WTC11 (cell line): Measurements from ENCODE around the gene TMX1. TPM values are rescaled to one million over a fixed set of nuclear protein-coding genes. Genes with fewer than 3 reads are reported as not detected.
"Not testable (repeated sequence)": the region's sequence is repeated elsewhere in the genome, so short reads cannot be mapped to it uniquely, and the experiment has no call there.

Experiments
- ATAC-seq: fragments of 200-7000 bp; cut with Tn5 transposase; 2 replicates; pipeline ENCODE4 v1.10.0; 2021; ENCODE audit warnings: mild to moderate bottlenecking, moderate library complexity
- CTCF ChIA-PET: fragments of 300-600 bp; sonication (Branson Sonifier 250); formaldehyde crosslinking; loops from one replicate; lab custom pipeline; 2021; ENCODE audit warnings: antibody characterized with exemption; lab: Charles Lee
- POLR2A ChIA-PET: fragments of 350-600 bp; sonication (Branson Sonifier 250); formaldehyde crosslinking; loops from one replicate; lab custom pipeline; 2021; ENCODE audit warnings: antibody characterized with exemption; lab: Charles Lee
- DNase-seq: peaks from one replicate; pipeline ENCODE4 v3.0.0; 2021; ENCODE audit warnings: low spot score
- H3K27ac Mint-ChIP-seq: 2 replicates; pipeline ENCODE4 v1.8.0; 2021; ENCODE audit warnings: mixed read lengths
- H3K27me3 Mint-ChIP-seq: 2 replicates; pipeline ENCODE4 v1.8.0; 2021; ENCODE audit warnings: low read depth, mild to moderate bottlenecking, moderate library complexity, mixed read lengths
- H3K36me3 Mint-ChIP-seq: 2 replicates; pipeline ENCODE4 v1.8.0; 2021; ENCODE audit warnings: mixed read lengths
- H3K4me1 Mint-ChIP-seq: 2 replicates; pipeline ENCODE4 v1.8.0; 2022; ENCODE audit warnings: mixed read lengths
- H3K4me3 Mint-ChIP-seq: 2 replicates; pipeline ENCODE4 v1.8.0; 2021; ENCODE audit warnings: mild to moderate bottlenecking, moderate library complexity, mixed read lengths
- H3K9me3 Mint-ChIP-seq: 2 replicates; pipeline ENCODE4 v1.8.0; 2021; ENCODE audit warnings: mixed read lengths
- CTCF ChIP-seq: fragments of 200-600 bp; IDR thresholded peaks from 2 replicates; pipeline ENCODE4 v1.8.0; 2022; ENCODE audit warnings: antibody characterized with exemption
- E2F1 ChIP-seq: sonication (generic); formaldehyde crosslinking; IDR thresholded peaks from 2 replicates; pipeline ENCODE4 v1.8.0; 2022; ENCODE audit warnings: mild to moderate bottlenecking, missing genetic modification reagents
- ERG ChIP-seq: fragments of 250-450 bp; sonication (Bioruptor Pico); IDR thresholded peaks from 2 replicates; pipeline ENCODE4 v1.8.0; 2021; ENCODE audit warnings: mild to moderate bottlenecking
- FOXK1 ChIP-seq: sonication (generic); formaldehyde crosslinking; IDR thresholded peaks from 2 replicates; pipeline ENCODE4 v1.8.0; 2022; ENCODE audit warnings: mild to moderate bottlenecking, moderate library complexity, missing genetic modification reagents
- KAT7 ChIP-seq: sonication (generic); formaldehyde crosslinking; IDR thresholded peaks from 2 replicates; pipeline ENCODE4 v1.8.1; 2023; ENCODE audit warnings: missing genetic modification reagents, mild to moderate bottlenecking, borderline replicate concordance
- RELA ChIP-seq: sonication (generic); formaldehyde crosslinking; IDR thresholded peaks from 2 replicates; pipeline ENCODE4 v1.8.1; 2022; ENCODE audit warnings: missing genetic modification reagents, mild to moderate bottlenecking, borderline replicate concordance
- SP1 ChIP-seq: sonication (generic); formaldehyde crosslinking; conservative IDR thresholded peaks from 2 replicates; pipeline ENCODE4 v1.8.1; 2022; ENCODE audit warnings: missing genetic modification reagents
- STAT6 ChIP-seq: sonication (generic); formaldehyde crosslinking; conservative IDR thresholded peaks from 2 replicates; pipeline ENCODE4 v1.8.1; 2023; ENCODE audit warnings: mild to moderate bottlenecking, low read depth, missing genetic modification reagents, moderate library complexity
- ZBTB43 ChIP-seq: sonication (generic); formaldehyde crosslinking; IDR thresholded peaks from 2 replicates; pipeline ENCODE4 v1.8.1; 2023; ENCODE audit warnings: mild to moderate bottlenecking, missing genetic modification reagents
- ZNF425 ChIP-seq: fragments of 250-450 bp; sonication (Bioruptor Pico); conservative IDR thresholded peaks from 2 replicates; pipeline ENCODE4 v1.9.0; 2021; ENCODE audit warnings: mild to moderate bottlenecking
- ZNF532 ChIP-seq: fragments of 250-450 bp; sonication (Bioruptor Pico); IDR thresholded peaks from 2 replicates; pipeline ENCODE4 v1.9.0; 2021; ENCODE audit warnings: mild to moderate bottlenecking, borderline replicate concordance
- total RNA-seq: library from RNA; stranded (reverse); gene quantifications from 3 replicates; pipeline ENCODE4 v1.2.3, GENCODE V29; 2021

The TMX1 gene
- total RNA-seq, 1 experiment from 2014 or later = 40.9 TPM

- CTCF ChIA-PET = interaction anchor here (0.6 to 0.7 kb wide), 2 partner anchors 126 to 180 kb away, joined by 3 read pairs; no protein-coding TSS in a partner anchor
- no peak for TF ChIP-seq E2F1 (CRISPR knock-in tag)
- TF ChIP-seq CTCF = peak; percentile 29; the same call in 1 of the 2 replicates
- Mint-ChIP-seq H3K9me3 (peaks cover 30% of the 10 kb centered on the region), H3K36me3 (peaks cover 27% of the 10 kb centered on the region), H3K27me3 (no peaks in the 10 kb centered on the region), H3K4me1 (no peaks in the 10 kb centered on the region), H3K27ac (no peak overlapping the region), H3K4me3 (no peak overlapping the region)
- POLR2A ChIA-PET = no interaction called here
- DNase-seq (no peak), ATAC-seq (no peak)
These were observed 20.3 kb upstream of the TMX1 start for GRCh38 chr14:51219473-51220448.

GRCh38 chr14:51223463-51223862 lies 16.6 kb upstream of the TMX1 start:
- H3K4me1 Mint-ChIP-seq, H3K27ac Mint-ChIP-seq, POLR2A ChIA-PET, ATAC-seq, DNase-seq, CTCF ChIA-PET, H3K4me3 Mint-ChIP-seq, H3K27me3 Mint-ChIP-seq: not testable (repeated sequence)
- Mint-ChIP-seq H3K36me3 (peaks cover 27% of the 10 kb centered on the region), H3K9me3 (peaks cover 36% of the 10 kb centered on the region)

- Mint-ChIP-seq H3K4me1 (no peaks in the 10 kb centered on the region), H3K9me3 (peaks cover 36% of the 10 kb centered on the region), H3K27me3 (no peaks in the 10 kb centered on the region), H3K27ac (no peak overlapping the region), H3K4me3 (no peak overlapping the region), H3K36me3 (peaks cover 27% of the 10 kb centered on the region)
- POLR2A ChIA-PET = no interaction called here
- CTCF ChIA-PET = no interaction called here
- no peak for DNase-seq
- no peak for ATAC-seq
- TF ChIP-seq KAT7 (no peak), FOXK1 (no peak), ZNF425 (no peak), ZNF532 (CRISPR knock-in tag) (no peak), STAT6 (CRISPR knock-in tag) (no peak), RELA (CRISPR knock-in tag) (no peak), ZBTB43 (CRISPR knock-in tag) (no peak), ERG (no peak), SP1 (no peak)
These were observed 15.5 kb upstream of the TMX1 start for GRCh38 chr14:51224551-51224950.
